Measurements from ENCODE around the gene SLC6A17. TPM values are rescaled to one million over a fixed set of nuclear protein-coding genes. Genes with fewer than 3 reads are reported as not detected.

SLC6A17 gene
- total and polyA plus RNA-seq, 2 experiments from 2014 or later: 0.03 to 0.17 TPM

DNA sequence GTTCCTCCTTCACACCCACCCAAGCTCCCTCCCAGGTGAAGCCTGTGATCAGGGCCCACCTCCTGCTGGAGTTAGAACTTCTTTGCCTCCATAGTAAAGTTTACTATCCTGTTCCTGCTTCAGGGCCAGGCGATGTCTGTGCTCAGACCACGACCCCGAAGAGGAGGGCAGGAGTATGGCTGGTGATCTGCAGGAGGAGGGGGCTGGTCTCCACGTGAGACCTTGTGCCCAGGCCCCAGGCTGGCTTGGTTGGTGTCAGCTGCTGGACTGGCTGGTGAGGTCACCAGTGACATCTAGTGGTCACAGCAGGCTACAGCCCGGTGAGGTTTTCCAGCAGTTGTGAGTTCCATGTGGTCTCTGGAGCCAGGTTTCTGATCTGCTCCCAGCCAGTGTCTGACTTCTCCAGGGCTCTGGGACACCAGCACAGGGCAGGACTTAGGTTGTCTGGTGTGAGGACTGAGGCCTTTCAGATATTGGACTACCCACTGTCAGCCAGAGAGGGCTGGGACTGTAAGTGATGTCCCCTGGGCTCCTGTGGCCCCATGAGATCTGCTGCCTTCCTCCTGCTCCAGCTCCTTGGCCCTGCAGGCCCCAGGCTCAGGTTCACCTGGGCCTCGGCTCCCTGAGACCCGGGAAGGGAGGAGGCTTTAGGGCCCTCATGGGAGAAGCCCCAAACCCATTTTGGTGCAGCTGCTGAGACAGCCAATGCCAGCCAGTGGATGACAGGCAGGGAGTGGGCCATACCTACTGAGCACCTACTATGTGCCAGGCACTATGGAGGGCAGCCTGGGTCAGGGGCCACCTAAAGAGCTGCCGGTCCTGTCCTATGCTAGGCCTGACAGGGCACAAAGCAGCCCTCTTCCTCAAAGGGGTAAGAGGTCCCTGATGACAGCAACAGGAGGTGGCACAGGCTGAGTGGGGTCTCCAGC, 44.0 kb upstream of the SLC6A17 start:
- no peak overlapping the region for H3K27ac Mint-ChIP-seq
- H3K4me2 ChIP-seq: no peak overlapping the region
- H3K36me3 ChIP-seq (ENCODE audit: insufficient read depth): no peaks in the 10 kb centered on the region

DNA sequence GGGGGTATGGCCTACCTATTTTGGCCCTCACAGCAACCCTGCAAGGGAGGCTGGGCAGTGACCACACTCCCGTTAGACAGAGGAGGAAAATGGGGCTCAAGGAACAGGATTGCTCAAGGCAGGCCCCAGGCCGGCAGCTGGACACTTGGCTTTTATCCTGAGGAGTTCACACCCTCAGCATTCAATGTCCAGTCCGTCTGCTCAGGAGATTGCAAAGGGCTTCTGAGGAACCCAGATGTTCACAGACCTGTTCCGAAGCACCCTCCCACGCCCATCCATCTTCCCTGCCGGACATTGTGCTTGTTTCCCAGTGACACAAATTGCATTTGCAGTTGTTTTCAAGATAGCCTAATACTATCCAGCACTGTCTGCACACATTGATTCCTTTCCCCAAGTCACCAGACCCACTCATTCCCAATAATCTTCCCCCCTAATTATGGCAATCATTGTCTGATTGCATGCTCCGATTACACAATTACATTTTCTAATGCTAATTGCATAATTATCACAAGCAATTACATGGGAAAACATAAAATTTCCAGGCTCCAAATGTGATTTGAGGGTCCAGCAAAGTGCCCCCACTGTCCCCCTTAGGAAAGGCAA, 42.3 kb upstream of the SLC6A17 start:
- DNase-seq (ENCODE audit: low spot score) (no peak), ATAC-seq (no peak)
- Mint-ChIP-seq H3K4me1 (no peaks in the 10 kb centered on the region), H3K27ac (no peak overlapping the region), H3K4me3 (no peak overlapping the region), H3K9me3 (no peaks in the 10 kb centered on the region), H3K36me3 (ENCODE audit: low read depth) (no peaks in the 10 kb centered on the region), H3K27me3 (ENCODE audit: insufficient read depth, low read depth, poor library complexity) (peaks cover 17% of the 10 kb centered on the region)
- Histone ChIP-seq H4K20me1 (replicated peaks; ENCODE audit: insufficient read depth) (no peaks in the 10 kb centered on the region), H3K4me2 (no peak overlapping the region), H3K79me2 (replicated peaks; ENCODE audit: insufficient read depth) (no peaks in the 10 kb centered on the region), H3K9me2 (ENCODE audit: insufficient read depth) (no peaks in the 10 kb centered on the region), H3K27ac (ENCODE audit: low read depth) (no peak overlapping the region), H3K4me3 (no peak overlapping the region), H3K4me1 (ENCODE audit: insufficient read depth) (no peaks in the 10 kb centered on the region), H2AFZ (no peak overlapping the region), H3K27me3 (ENCODE audit: insufficient read depth) (no peaks in the 10 kb centered on the region), H3F3A (replicated peaks; ENCODE audit: low read depth) (no peaks in the 10 kb centered on the region), H3K36me3 (ENCODE audit: insufficient read depth) (no peaks in the 10 kb centered on the region)
- TF ChIP-seq EZH2phosphoT487 (IDR thresholded peaks at IDR 0.05; ENCODE audit: unreplicated experiment) (no peak), JUNB (IDR thresholded peaks at IDR 0.05; ENCODE audit: unreplicated experiment) (no peak), POLR2AphosphoS5 (IDR thresholded peaks at IDR 0.05; ENCODE audit: low read depth) (no peak)
- TF ChIP-seq, protein P1, sequence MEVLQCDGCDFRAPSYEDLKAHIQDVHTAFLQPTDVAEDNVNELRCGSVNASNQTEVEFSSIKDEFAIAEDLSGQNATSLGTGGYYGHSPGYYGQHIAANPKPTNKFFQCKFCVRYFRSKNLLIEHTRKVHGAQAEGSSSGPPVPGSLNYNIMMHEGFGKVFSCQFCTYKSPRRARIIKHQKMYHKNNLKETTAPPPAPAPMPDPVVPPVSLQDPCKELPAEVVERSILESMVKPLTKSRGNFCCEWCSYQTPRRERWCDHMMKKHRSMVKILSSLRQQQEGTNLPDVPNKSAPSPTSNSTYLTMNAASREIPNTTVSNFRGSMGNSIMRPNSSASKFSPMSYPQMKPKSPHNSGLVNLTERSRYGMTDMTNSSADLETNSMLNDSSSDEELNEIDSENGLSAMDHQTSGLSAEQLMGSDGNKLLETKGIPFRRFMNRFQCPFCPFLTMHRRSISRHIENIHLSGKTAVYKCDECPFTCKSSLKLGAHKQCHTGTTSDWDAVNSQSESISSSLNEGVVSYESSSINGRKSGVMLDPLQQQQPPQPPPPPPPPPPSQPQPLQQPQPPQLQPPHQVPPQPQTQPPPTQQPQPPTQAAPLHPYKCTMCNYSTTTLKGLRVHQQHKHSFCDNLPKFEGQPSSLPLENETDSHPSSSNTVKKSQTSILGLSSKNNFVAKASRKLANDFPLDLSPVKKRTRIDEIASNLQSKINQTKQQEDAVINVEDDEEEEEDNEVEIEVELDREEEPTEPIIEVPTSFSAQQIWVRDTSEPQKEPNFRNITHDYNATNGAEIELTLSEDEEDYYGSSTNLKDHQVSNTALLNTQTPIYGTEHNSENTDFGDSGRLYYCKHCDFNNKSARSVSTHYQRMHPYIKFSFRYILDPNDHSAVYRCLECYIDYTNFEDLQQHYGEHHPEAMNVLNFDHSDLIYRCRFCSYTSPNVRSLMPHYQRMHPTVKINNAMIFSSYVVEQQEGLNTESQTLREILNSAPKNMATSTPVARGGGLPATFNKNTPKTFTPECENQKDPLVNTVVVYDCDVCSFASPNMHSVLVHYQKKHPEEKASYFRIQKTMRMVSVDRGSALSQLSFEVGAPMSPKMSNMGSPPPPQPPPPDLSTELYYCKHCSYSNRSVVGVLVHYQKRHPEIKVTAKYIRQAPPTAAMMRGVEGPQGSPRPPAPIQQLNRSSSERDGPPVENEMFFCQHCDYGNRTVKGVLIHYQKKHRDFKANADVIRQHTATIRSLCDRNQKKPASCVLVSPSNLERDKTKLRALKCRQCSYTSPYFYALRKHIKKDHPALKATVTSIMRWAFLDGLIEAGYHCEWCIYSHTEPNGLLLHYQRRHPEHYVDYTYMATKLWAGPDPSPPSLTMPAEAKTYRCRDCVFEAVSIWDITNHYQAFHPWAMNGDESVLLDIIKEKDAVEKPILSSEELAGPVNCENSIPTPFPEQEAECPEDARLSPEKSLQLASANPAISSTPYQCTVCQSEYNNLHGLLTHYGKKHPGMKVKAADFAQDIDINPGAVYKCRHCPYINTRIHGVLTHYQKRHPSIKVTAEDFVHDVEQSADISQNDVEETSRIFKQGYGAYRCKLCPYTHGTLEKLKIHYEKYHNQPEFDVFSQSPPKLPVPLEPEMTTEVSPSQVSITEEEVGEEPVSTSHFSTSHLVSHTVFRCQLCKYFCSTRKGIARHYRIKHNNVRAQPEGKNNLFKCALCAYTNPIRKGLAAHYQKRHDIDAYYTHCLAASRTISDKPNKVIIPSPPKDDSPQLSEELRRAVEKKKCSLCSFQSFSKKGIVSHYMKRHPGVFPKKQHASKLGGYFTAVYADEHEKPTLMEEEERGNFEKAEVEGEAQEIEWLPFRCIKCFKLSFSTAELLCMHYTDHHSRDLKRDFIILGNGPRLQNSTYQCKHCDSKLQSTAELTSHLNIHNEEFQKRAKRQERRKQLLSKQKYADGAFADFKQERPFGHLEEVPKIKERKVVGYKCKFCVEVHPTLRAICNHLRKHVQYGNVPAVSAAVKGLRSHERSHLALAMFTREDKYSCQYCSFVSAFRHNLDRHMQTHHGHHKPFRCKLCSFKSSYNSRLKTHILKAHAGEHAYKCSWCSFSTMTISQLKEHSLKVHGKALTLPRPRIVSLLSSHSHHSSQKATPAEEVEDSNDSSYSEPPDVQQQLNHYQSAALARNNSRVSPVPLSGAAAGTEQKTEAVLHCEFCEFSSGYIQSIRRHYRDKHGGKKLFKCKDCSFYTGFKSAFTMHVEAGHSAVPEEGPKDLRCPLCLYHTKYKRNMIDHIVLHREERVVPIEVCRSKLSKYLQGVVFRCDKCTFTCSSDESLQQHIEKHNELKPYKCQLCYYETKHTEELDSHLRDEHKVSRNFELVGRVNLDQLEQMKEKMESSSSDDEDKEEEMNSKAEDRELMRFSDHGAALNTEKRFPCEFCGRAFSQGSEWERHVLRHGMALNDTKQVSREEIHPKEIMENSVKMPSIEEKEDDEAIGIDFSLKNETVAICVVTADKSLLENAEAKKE (CRISPR knock-in tag; IDR thresholded peaks at IDR 0.05): no peak
- TF ChIP-seq, protein P2, sequence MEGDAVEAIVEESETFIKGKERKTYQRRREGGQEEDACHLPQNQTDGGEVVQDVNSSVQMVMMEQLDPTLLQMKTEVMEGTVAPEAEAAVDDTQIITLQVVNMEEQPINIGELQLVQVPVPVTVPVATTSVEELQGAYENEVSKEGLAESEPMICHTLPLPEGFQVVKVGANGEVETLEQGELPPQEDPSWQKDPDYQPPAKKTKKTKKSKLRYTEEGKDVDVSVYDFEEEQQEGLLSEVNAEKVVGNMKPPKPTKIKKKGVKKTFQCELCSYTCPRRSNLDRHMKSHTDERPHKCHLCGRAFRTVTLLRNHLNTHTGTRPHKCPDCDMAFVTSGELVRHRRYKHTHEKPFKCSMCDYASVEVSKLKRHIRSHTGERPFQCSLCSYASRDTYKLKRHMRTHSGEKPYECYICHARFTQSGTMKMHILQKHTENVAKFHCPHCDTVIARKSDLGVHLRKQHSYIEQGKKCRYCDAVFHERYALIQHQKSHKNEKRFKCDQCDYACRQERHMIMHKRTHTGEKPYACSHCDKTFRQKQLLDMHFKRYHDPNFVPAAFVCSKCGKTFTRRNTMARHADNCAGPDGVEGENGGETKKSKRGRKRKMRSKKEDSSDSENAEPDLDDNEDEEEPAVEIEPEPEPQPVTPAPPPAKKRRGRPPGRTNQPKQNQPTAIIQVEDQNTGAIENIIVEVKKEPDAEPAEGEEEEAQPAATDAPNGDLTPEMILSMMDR (conservative IDR thresholded peaks at IDR 0.05; ENCODE audit: low read depth in 2 of 2): no peak

More for the DNA sequence above, 44.0 kb upstream of the SLC6A17 start:
- Histone ChIP-seq H3F3A (replicated peaks; ENCODE audit: low read depth) (no peaks in the 10 kb centered on the region), H2AFZ (peak overlapping the region; percentile 89; the same call in 1 of the 2 replicates), H3K4me3 (no peak overlapping the region), H3K9me2 (ENCODE audit: insufficient read depth) (no peaks in the 10 kb centered on the region), H3K4me1 (ENCODE audit: insufficient read depth) (no peaks in the 10 kb centered on the region), H3K27ac (ENCODE audit: low read depth) (no peak overlapping the region), H4K20me1 (replicated peaks; ENCODE audit: insufficient read depth) (no peaks in the 10 kb centered on the region), H3K79me2 (replicated peaks; ENCODE audit: insufficient read depth) (no peaks in the 10 kb centered on the region), H3K27me3 (ENCODE audit: insufficient read depth) (no peaks in the 10 kb centered on the region)
- TF ChIP-seq JUNB (IDR thresholded peaks at IDR 0.05; ENCODE audit: unreplicated experiment): no peak
- 0 out of 2 replicates have a peak, but pooled peaks have one; percentile 40 for TF ChIP-seq CREB1 (CRISPR knock-in tag; IDR thresholded peaks at IDR 0.05; ENCODE audit: low read depth)
- TF ChIP-seq, protein P2 (conservative IDR thresholded peaks at IDR 0.05; ENCODE audit: low read depth in 2 of 2): peak; percentile 89 to 97
- Mint-ChIP-seq H3K36me3 (ENCODE audit: low read depth) (no peaks in the 10 kb centered on the region), H3K9me3 (no peaks in the 10 kb centered on the region), H3K4me3 (no peak overlapping the region), H3K27me3 (ENCODE audit: insufficient read depth, low read depth, poor library complexity) (peaks cover 19% of the 10 kb centered on the region), H3K4me1 (no peaks in the 10 kb centered on the region)
- peak; percentile 85 for DNase-seq (ENCODE audit: low spot score)
- peak; percentile 95 for ATAC-seq

Data from GM23338 (cell line).